HepG2 (cell line): ENCODE results near the gene NR2F1-AS1. TPM values are rescaled to one million over a fixed set of nuclear protein-coding genes. Genes with fewer than 3 reads are reported as not detected.

Source experiments
- ARNTL ChIP-seq: sonication (generic); formaldehyde crosslinking; IDR thresholded peaks from 2 replicates; pipeline ENCODE4 v1.4.0; 2020; ENCODE audit warnings: mild to moderate bottlenecking, missing genetic modification reagents
- FOSL2 ChIP-seq: sonication (generic); formaldehyde crosslinking; IDR thresholded peaks from 2 replicates; pipeline ENCODE4 v1.4.0; 2020; ENCODE audit warnings: missing genetic modification reagents
- GATAD2A ChIP-seq: IDR thresholded peaks from 2 replicates; pipeline ENCODE4 v1.6.1; 2016
- NFKBIZ ChIP-seq: IDR thresholded peaks from 2 replicates; pipeline ENCODE4 v1.6.1; 2018; ENCODE audit warnings: missing genetic modification reagents, missing compliant biosample characterization
- PAWR ChIP-seq: sonication (generic); formaldehyde crosslinking; IDR thresholded peaks from 2 replicates; pipeline ENCODE4 v1.4.0; 2020; ENCODE audit warnings: missing genetic modification reagents, mild to moderate bottlenecking, borderline replicate concordance
- SIN3A ChIP-seq: IDR thresholded peaks from 2 replicates; pipeline ENCODE4 v1.6.1; 2011; ENCODE audit warnings: low read depth, mild to moderate bottlenecking, control low read depth, low read length, borderline replicate concordance
- ZBTB7B ChIP-seq: sonication (generic); formaldehyde crosslinking; IDR thresholded peaks from 2 replicates; pipeline ENCODE4 v1.4.0; 2020; ENCODE audit warnings: missing genetic modification reagents
- ZNF354B ChIP-seq: sonication (generic); formaldehyde crosslinking; IDR thresholded peaks from 2 replicates; pipeline ENCODE4 v1.8.0; 2022; ENCODE audit warnings: mild to moderate bottlenecking, missing genetic modification reagents
- ZNF564 ChIP-seq: sonication (generic); formaldehyde crosslinking; IDR thresholded peaks from 2 replicates; pipeline ENCODE4 v1.8.1; 2023; ENCODE audit warnings: mild to moderate bottlenecking, missing genetic modification reagents
- ZNF615 ChIP-seq: sonication (generic); formaldehyde crosslinking; IDR thresholded peaks from 2 replicates; pipeline ENCODE4 v1.5.0; 2020; ENCODE audit warnings: mild to moderate bottlenecking, missing genetic modification reagents, borderline replicate concordance
- polyA plus RNA-seq, 8 experiments: library from polyadenylated mRNA; depleted of rRNA in 3 of 8; stranded (reverse) in 7 of 8; unstranded in 1 of 8; fragments of >200 nt; fragmentation: Illumina TruSeq in 4 of 8; extraction: Trizol in 4 of 8; gene quantifications; 2 replicates each; pipeline versions ENCODE4 v1.2.1 to v1.2.3, GENCODE V29; 2011 to 2016; ENCODE audit warnings: low read depth in 4 of 8, missing spikeins in 1 of 8, mixed read lengths in 1 of 8; ENCODE audit not compliant: insufficient read depth in 1 of 8
- total RNA-seq, 5 experiments: library from RNA; depleted of rRNA; stranded (reverse); fragments of >200 nt; fragmentation: Illumina TruSeq; extraction: Trizol; gene quantifications; 2 replicates each; pipeline ENCODE4 v1.2.3, GENCODE V29; 2016; ENCODE audit warnings: low read depth in 1 of 5
- TF ChIP-seq, protein P1 (sequence below): sonication (generic); formaldehyde crosslinking; IDR thresholded peaks from 2 replicates; pipeline ENCODE4 v1.4.0; 2020; ENCODE audit warnings: missing genetic modification reagents, borderline replicate concordance
- TF ChIP-seq, protein P2 (sequence below), 2 experiments: IDR thresholded peaks; 2 replicates each; pipeline ENCODE4 v1.6.1; 2011 to 2012; ENCODE audit warnings: low read length in 2 of 2, borderline replicate concordance in 1 of 2, low read depth in 1 of 2, mild to moderate bottlenecking in 1 of 2, moderate library complexity in 1 of 2
- TF ChIP-seq, protein P3 (sequence below): sonication (generic); formaldehyde crosslinking; IDR thresholded peaks from 2 replicates; pipeline ENCODE4 v1.8.0; 2022; ENCODE audit warnings: mild to moderate bottlenecking, missing genetic modification reagents; ENCODE audit not compliant: insufficient replicate concordance
- TF ChIP-seq, protein P4 (sequence below): sonication (generic); formaldehyde crosslinking; IDR thresholded peaks from 2 replicates; pipeline ENCODE4 v1.8.1; 2023; ENCODE audit warnings: mild to moderate bottlenecking, moderate library complexity, missing genetic modification reagents
- TF ChIP-seq, protein P5 (sequence below): sonication (generic); formaldehyde crosslinking; IDR thresholded peaks from 2 replicates; pipeline ENCODE4 v1.4.0; 2020; ENCODE audit warnings: low read depth, mild to moderate bottlenecking, missing genetic modification reagents
- TF ChIP-seq, protein P6 (sequence below): IDR thresholded peaks from 2 replicates; pipeline ENCODE4 v1.6.1; 2016; ENCODE audit warnings: control low read depth

NR2F1-AS1 gene
- total and polyA plus RNA-seq, 2 of the 13 experiments (the other 11 are each of a cell fraction or from before 2014, with no cell fraction given) = 2.8 TPM

DNA sequence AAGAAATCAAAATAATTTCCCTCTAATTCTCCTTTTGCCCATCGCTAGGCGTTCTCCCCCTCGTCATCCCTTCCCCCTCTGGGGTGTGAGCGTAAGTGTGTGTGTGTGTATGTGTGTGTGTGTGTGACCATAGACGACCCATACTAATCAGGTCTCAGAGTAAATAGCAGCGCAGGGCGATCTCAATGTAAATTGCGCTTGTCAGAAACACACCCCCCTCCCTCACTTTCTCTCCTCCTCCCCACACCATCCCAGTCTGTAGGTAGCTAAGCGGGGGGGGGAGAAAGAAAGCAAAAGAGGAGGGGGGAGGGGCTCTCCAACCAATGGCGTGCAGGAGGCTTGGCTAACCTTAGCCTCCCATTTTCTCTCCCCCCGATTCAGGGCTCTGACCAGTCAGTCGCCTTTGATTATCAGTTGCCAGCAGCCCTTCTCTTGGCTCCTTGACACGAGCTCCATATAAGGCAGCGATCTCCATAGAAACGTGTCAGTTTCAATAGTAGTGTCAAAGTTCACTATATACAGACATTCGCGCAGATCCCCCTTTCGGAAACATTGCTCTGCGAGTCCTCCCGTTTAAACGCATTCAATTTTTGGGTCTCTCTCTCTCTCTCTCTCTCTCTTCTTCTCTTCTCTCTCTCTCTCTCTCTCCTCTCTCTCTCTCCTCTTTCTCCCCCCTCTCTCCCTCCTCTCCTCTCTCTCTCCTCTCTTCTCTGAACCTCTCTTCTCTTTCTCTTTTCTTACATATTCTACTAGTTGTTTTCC is 1.8 kb upstream of the NR2F1-AS1 start, which contains the start of gene NR2F1 (continued):
- TF ChIP-seq ZNF354B (CRISPR knock-in tag) = 0 out of 2 replicates have a peak, but pooled peaks have one; percentile 59
- TF ChIP-seq ZNF615 (CRISPR knock-in tag) = 0 out of 2 replicates have a peak, but pooled peaks have one; percentile 47
- TF ChIP-seq ZNF564 (CRISPR knock-in tag) = peak; percentile 69; the same call in 1 of the 2 replicates
- TF ChIP-seq NFKBIZ (CRISPR knock-in tag) = no peak
- TF ChIP-seq, protein P1, sequence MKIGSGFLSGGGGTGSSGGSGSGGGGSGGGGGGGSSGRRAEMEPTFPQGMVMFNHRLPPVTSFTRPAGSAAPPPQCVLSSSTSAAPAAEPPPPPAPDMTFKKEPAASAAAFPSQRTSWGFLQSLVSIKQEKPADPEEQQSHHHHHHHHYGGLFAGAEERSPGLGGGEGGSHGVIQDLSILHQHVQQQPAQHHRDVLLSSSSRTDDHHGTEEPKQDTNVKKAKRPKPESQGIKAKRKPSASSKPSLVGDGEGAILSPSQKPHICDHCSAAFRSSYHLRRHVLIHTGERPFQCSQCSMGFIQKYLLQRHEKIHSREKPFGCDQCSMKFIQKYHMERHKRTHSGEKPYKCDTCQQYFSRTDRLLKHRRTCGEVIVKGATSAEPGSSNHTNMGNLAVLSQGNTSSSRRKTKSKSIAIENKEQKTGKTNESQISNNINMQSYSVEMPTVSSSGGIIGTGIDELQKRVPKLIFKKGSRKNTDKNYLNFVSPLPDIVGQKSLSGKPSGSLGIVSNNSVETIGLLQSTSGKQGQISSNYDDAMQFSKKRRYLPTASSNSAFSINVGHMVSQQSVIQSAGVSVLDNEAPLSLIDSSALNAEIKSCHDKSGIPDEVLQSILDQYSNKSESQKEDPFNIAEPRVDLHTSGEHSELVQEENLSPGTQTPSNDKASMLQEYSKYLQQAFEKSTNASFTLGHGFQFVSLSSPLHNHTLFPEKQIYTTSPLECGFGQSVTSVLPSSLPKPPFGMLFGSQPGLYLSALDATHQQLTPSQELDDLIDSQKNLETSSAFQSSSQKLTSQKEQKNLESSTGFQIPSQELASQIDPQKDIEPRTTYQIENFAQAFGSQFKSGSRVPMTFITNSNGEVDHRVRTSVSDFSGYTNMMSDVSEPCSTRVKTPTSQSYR = peak; percentile 88
- TF ChIP-seq, protein P2, sequence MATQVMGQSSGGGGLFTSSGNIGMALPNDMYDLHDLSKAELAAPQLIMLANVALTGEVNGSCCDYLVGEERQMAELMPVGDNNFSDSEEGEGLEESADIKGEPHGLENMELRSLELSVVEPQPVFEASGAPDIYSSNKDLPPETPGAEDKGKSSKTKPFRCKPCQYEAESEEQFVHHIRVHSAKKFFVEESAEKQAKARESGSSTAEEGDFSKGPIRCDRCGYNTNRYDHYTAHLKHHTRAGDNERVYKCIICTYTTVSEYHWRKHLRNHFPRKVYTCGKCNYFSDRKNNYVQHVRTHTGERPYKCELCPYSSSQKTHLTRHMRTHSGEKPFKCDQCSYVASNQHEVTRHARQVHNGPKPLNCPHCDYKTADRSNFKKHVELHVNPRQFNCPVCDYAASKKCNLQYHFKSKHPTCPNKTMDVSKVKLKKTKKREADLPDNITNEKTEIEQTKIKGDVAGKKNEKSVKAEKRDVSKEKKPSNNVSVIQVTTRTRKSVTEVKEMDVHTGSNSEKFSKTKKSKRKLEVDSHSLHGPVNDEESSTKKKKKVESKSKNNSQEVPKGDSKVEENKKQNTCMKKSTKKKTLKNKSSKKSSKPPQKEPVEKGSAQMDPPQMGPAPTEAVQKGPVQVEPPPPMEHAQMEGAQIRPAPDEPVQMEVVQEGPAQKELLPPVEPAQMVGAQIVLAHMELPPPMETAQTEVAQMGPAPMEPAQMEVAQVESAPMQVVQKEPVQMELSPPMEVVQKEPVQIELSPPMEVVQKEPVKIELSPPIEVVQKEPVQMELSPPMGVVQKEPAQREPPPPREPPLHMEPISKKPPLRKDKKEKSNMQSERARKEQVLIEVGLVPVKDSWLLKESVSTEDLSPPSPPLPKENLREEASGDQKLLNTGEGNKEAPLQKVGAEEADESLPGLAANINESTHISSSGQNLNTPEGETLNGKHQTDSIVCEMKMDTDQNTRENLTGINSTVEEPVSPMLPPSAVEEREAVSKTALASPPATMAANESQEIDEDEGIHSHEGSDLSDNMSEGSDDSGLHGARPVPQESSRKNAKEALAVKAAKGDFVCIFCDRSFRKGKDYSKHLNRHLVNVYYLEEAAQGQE (IDR thresholded peaks at IDR 0.05; ENCODE audit: borderline replicate concordance in 1 of 2, low read depth in 1 of 2, low read length in 2 of 2) = peak in 1 of 2 experiments; percentile 60; a peak in 1 of 4 replicates
- TF ChIP-seq, protein P3, sequence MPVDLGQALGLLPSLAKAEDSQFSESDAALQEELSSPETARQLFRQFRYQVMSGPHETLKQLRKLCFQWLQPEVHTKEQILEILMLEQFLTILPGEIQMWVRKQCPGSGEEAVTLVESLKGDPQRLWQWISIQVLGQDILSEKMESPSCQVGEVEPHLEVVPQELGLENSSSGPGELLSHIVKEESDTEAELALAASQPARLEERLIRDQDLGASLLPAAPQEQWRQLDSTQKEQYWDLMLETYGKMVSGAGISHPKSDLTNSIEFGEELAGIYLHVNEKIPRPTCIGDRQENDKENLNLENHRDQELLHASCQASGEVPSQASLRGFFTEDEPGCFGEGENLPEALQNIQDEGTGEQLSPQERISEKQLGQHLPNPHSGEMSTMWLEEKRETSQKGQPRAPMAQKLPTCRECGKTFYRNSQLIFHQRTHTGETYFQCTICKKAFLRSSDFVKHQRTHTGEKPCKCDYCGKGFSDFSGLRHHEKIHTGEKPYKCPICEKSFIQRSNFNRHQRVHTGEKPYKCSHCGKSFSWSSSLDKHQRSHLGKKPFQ (CRISPR knock-in tag) = peak; percentile 28
- peak; percentile 83 for TF ChIP-seq ARNTL (CRISPR knock-in tag)
- TF ChIP-seq, protein P4, sequence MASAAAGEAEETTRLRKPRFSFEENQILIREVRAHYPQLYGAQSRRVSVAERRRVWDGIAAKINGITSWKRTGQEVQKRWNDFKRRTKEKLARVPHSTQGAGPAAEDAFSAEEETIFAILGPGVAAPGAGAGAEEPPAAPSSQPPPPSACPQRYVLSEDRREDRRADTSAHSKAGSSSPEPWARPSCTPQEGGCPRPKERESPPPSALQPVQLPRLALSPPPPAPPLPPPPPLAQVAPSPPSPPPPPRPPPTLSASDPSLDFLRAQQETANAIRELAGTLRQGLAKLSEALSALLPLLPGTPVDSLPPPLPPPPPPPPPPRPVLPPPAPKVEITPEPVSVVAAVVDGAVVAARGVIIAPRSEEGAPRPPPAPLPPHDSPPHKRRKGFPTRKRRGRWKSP (CRISPR knock-in tag) = peak; percentile 54
- no peak for TF ChIP-seq PAWR (CRISPR knock-in tag)
- TF ChIP-seq FOSL2 (CRISPR knock-in tag) = peak; percentile 42
- TF ChIP-seq, protein P5, sequence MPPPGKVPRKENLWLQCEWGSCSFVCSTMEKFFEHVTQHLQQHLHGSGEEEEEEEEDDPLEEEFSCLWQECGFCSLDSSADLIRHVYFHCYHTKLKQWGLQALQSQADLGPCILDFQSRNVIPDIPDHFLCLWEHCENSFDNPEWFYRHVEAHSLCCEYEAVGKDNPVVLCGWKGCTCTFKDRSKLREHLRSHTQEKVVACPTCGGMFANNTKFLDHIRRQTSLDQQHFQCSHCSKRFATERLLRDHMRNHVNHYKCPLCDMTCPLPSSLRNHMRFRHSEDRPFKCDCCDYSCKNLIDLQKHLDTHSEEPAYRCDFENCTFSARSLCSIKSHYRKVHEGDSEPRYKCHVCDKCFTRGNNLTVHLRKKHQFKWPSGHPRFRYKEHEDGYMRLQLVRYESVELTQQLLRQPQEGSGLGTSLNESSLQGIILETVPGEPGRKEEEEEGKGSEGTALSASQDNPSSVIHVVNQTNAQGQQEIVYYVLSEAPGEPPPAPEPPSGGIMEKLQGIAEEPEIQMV (CRISPR knock-in tag) = peak; percentile 78; the same call in 1 of the 2 replicates
- peak; percentile 59 for TF ChIP-seq ZBTB7B (CRISPR knock-in tag)
- TF ChIP-seq SIN3A = peak; percentile 79; the same call in 1 of the 2 replicates
- TF ChIP-seq, protein P6, sequence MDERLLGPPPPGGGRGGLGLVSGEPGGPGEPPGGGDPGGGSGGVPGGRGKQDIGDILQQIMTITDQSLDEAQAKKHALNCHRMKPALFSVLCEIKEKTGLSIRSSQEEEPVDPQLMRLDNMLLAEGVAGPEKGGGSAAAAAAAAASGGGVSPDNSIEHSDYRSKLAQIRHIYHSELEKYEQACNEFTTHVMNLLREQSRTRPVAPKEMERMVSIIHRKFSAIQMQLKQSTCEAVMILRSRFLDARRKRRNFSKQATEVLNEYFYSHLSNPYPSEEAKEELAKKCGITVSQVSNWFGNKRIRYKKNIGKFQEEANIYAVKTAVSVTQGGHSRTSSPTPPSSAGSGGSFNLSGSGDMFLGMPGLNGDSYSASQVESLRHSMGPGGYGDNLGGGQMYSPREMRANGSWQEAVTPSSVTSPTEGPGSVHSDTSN (CRISPR knock-in tag) = peak; percentile 41; the same call in 1 of the 2 replicates
- TF ChIP-seq GATAD2A (CRISPR knock-in tag) = peak; percentile 63; the same call in 1 of the 2 replicates
